Psoas muscle (tissue), 8 donors: ENCODE data around the gene SRRM3. TPM values are rescaled to one million over a fixed set of nuclear protein-coding genes. Genes with fewer than 3 reads are reported as not detected.
"Not testable (repeated sequence)": the region's sequence is repeated elsewhere in the genome, so short reads cannot be mapped to it uniquely, and the experiment has no call there.

Experiments
- ATAC-seq, 4 donors: fragments of 200-7000 bp; cut with Tn5 transposase; one replicate each; pipeline ENCODE4 v1.9.1; 2020; ENCODE audit warnings: moderate library complexity in 3 of 4, mild to moderate bottlenecking in 2 of 4
- DNase-seq, 2 donors: peaks; one replicate each; pipeline ENCODE4 v3.0.0-alpha.2; 2020
- H3K27ac ChIP-seq: fragments of 200-600 bp; one replicate; pipeline ENCODE4 v1.8.0; 2022
- H3K27me3 ChIP-seq, 3 donors: fragments of 200-600 bp in 1 of 3; one replicate each; pipeline versions ENCODE4 v1.6.1 to v1.8.0; 2013 to 2022; ENCODE audit warnings: low read length in 2 of 3, mild to moderate bottlenecking in 2 of 3, moderate library complexity in 1 of 3; ENCODE audit not compliant: insufficient read depth in 3 of 3
- H3K36me3 ChIP-seq, 2 donors: fragments of 200-600 bp in 1 of 2; one replicate each; pipeline versions ENCODE4 v1.6.1 to v1.8.0; 2013 to 2022; ENCODE audit warnings: low read depth in 1 of 2, mild to moderate bottlenecking in 1 of 2, moderate library complexity in 1 of 2; ENCODE audit not compliant: insufficient read depth in 1 of 2
- H3K4me1 ChIP-seq: fragments of 200-600 bp; one replicate; pipeline ENCODE4 v1.8.0; 2022
- H3K4me3 ChIP-seq: fragments of 200-600 bp; one replicate; pipeline ENCODE4 v1.8.0; 2022; ENCODE audit warnings: mild to moderate bottlenecking
- H3K9me3 ChIP-seq: fragments of 200-600 bp; one replicate; pipeline ENCODE4 v1.8.0; 2022
- CTCF ChIP-seq: fragments of 200-600 bp; IDR thresholded peaks from one replicate; pipeline ENCODE4 v1.8.0; 2022; ENCODE audit warnings: antibody characterized with exemption
- WGBS, 3 donors: extraction: QIAGEN DNeasy Blood & Tissue Kit; methylation state at CpG; one replicate each; pipeline versions ENCODE4 v1.1.6 to v1.1.7; 2013; 5-methylcytosine and 5-hydroxymethylcytosine counted together
- intact Hi-C, 2 donors: fragments of 100-400 bp; cut with DNase I; formaldehyde crosslinking; loops; one replicate each; pipeline versions ENCODE4 v1.11.0 to v1.14.2; 2022
- polyA plus RNA-seq, 3 donors: library from polyadenylated mRNA; stranded (reverse); fragments of 200-250 nt; gene quantifications; one replicate each; pipeline ENCODE4 v1.2.3, GENCODE V29; 2013
- total RNA-seq, 4 donors: library from RNA; stranded (reverse); fragmentation: NEBNext Ultra II Directional in 2 of 4; extraction: Animal tissue kit (Norgen Biotek cat#: 25700) in 2 of 4; gene quantifications; one replicate each; pipeline versions ENCODE4 v1.2.1 to v1.2.4, GENCODE V29; 2021 to 2023
- donor health status: healthy with polysubstance abuse.
- donor health status: DM: no; HTN: no; CAD: no; lungs with moderate emphysema.
- donor health status: Bipolar disorder and iron deficiency.
- donor health status: healthy.
- donor health status: DM: yes; HTN: yes; CAD: no.
- donor health status: DM: no; HTN: no; CAD: no.
- donor health status: DM: no; HTN: no; CAD: no.
- donor health status: DM: yes; HTN: yes; CAD: no.

The SRRM3 gene
- total and polyA plus RNA-seq, 7 donors = 0.48 to 5.4 (median 0.69) TPM

GRCh38 chr7:76314042-76314721 lies 112.5 kb downstream of the SRRM3 start:
- H3K4me3 ChIP-seq = no peak overlapping the region
- ATAC-seq (peak; percentile 74 to 78 (median 75)), DNase-seq (peak; percentile 95 to 98)
- WGBS, 3 donors = 7 to 9% (median 8%) methylated on average over 15 of the region's 15 CpGs
- peaks cover 15% of the 10 kb centered on the region for H3K4me1 ChIP-seq
- H3K9me3 ChIP-seq = no peaks in the 10 kb centered on the region
- peak overlapping the region; percentile 57 for H3K27ac ChIP-seq
- intact Hi-C loops = loop anchor here (1.0 to 2.0 kb wide), 4 partner anchors 22 to 137 kb away; no protein-coding TSS in a partner anchor
- H3K36me3 ChIP-seq = no peaks in the 10 kb centered on the region
- peak; percentile 100 for TF ChIP-seq CTCF
- H3K27me3 ChIP-seq = no peaks in the 10 kb centered on the region

- 29 to 53% (median 48%) methylated on average over 5 to 6 of the region's 6 CpGs for WGBS, 3 donors
- ATAC-seq, H3K36me3 ChIP-seq, H3K9me3 ChIP-seq, H3K4me3 ChIP-seq, H3K27me3 ChIP-seq, DNase-seq: not testable (repeated sequence)
- H3K4me1 ChIP-seq = peaks cover 20% of the 10 kb centered on the region
- H3K27ac ChIP-seq = peak overlapping the region; percentile 57
- intact Hi-C loops = loop anchor here (1.0 to 2.0 kb wide), 4 partner anchors 22 to 138 kb away; no protein-coding TSS in a partner anchor
Measured at GRCh38 chr7:76314740-76315139, 113.0 kb downstream of the SRRM3 start.

GRCh38 chr7:76315364-76315763 lies 113.7 kb downstream of the SRRM3 start:
- Histone ChIP-seq H3K36me3 (peaks cover 0 to 5% of the 10 kb centered on the region in 2 donors), H3K4me1 (peaks cover 21% of the 10 kb centered on the region), H3K27ac (peak overlapping the region; percentile 57), H3K27me3 (no peaks in the 10 kb centered on the region), H3K9me3 (no peaks in the 10 kb centered on the region), H3K4me3 (no peak overlapping the region)
- DNase-seq (peak; percentile 66 to 86), ATAC-seq (peak; percentile 20 to 55 (median 40))
- 17 to 32% (median 19%) methylated on average over 5 of the region's 5 CpGs for WGBS, 3 donors
- peak; percentile 37 for TF ChIP-seq CTCF
- intact Hi-C loops = loop anchor here in 1 of 2 donors (2.0 kb wide), 1 partner anchor 139 kb away; no protein-coding TSS in a partner anchor

- Histone ChIP-seq H3K4me1 (peaks cover 30% of the 10 kb centered on the region), H3K27me3 (no peaks in the 10 kb centered on the region)
- intact Hi-C loops = no loop called here
Measured at GRCh38 chr7:76316984-76317781, 115.5 kb downstream of the SRRM3 start.

More at GRCh38 chr7:76316984-76317781, 115.5 kb downstream of the SRRM3 start:
- no peaks in the 10 kb centered on the region for H3K9me3 ChIP-seq
- peak overlapping the region; percentile 92 for H3K27ac ChIP-seq
- H3K36me3 ChIP-seq = peaks cover 0 to 5% of the 10 kb centered on the region in 2 donors
- ATAC-seq = no peak
- peak overlapping the region; percentile 70 for H3K4me3 ChIP-seq
- 48 to 58% (median 51%) methylated on average over 14 of the region's 14 CpGs for WGBS, 3 donors
- TF ChIP-seq CTCF = no peak
- DNase-seq = no peak
